A673 (cell line): ENCODE data around the gene SH3D21. TPM values are rescaled to one million over a fixed set of nuclear protein-coding genes. Genes with fewer than 3 reads are reported as not detected.

Experiments
- BruUV-seq: library from RNA; stranded (reverse); fragments of 400-500 nt; replicated peaks from 2 replicates; lab custom pipeline; 2021; lab: Mats Ljungman, UMichigan
- CTCF ChIA-PET: fragments of 300-600 bp; sonication (Branson Sonifier 250); formaldehyde crosslinking; loops from one replicate; lab custom pipeline; 2022; ENCODE audit warnings: antibody characterized with exemption; lab: Charles Lee
- POLR2A ChIA-PET: fragments of 300-600 bp; sonication (Branson Sonifier 250); formaldehyde crosslinking; loops from one replicate; lab custom pipeline; 2022; ENCODE audit warnings: antibody characterized with exemption; ENCODE audit not compliant: low non-redundant PET; lab: Charles Lee
- DNase-seq: peaks from one replicate; pipeline ENCODE4 v3.0.0-alpha.2; 2015; ENCODE audit warnings: low spot score
- H3K27ac ChIP-seq: fragments of 200-600 bp; sonication (generic); 2 replicates; pipeline ENCODE4 v1.5.1; 2016; ENCODE audit warnings: mixed run types, low read depth, mild to moderate bottlenecking, mixed read lengths, antibody characterized with exemption, low read length; ENCODE audit not compliant: poor library complexity, severe bottlenecking
- H3K27me3 ChIP-seq: fragments of 200-600 bp; sonication (generic); replicated peaks from 2 replicates; pipeline ENCODE4 v1.6.1; 2017; ENCODE audit warnings: mixed run types, low read depth, mild to moderate bottlenecking, mixed read lengths, antibody characterized with exemption, low read length; ENCODE audit not compliant: insufficient read depth, poor library complexity
- H3K36me3 ChIP-seq: fragments of 200-600 bp; sonication (generic); 2 replicates; pipeline ENCODE4 v1.6.1; 2016; ENCODE audit warnings: mixed run types, mild to moderate bottlenecking, mixed read lengths, antibody characterized with exemption, low read length; ENCODE audit not compliant: insufficient read depth, poor library complexity, severe bottlenecking
- H3K4me1 ChIP-seq: fragments of 200-600 bp; sonication (generic); 2 replicates; pipeline ENCODE4 v1.6.1; 2017; ENCODE audit warnings: mixed run types, mild to moderate bottlenecking, mixed read lengths, antibody characterized with exemption, low read length; ENCODE audit not compliant: insufficient read depth, poor library complexity, severe bottlenecking
- H3K4me3 ChIP-seq: fragments of 200-600 bp; sonication (generic); 2 replicates; pipeline ENCODE4 v1.5.1; 2016; ENCODE audit warnings: low read depth, mixed run types, mild to moderate bottlenecking, mixed read lengths, low read length; ENCODE audit not compliant: poor library complexity, severe bottlenecking
- H3K9me3 ChIP-seq: fragments of 200-600 bp; sonication (generic); 2 replicates; pipeline ENCODE4 v1.6.1; 2016; ENCODE audit warnings: mixed run types, low read depth, mild to moderate bottlenecking, mixed read lengths, antibody characterized with exemption, low read length; ENCODE audit not compliant: poor library complexity, severe bottlenecking
- EZH2 ChIP-seq: fragments of 200-600 bp; sonication (generic); IDR thresholded peaks from 2 replicates; pipeline ENCODE4 v1.6.1; 2017; ENCODE audit warnings: borderline replicate concordance, low read depth, mild to moderate bottlenecking, mixed read lengths, antibody characterized with exemption, low read length; ENCODE audit not compliant: poor library complexity, severe bottlenecking
- intact Hi-C: fragments of 100-400 bp; cut with micrococcal nuclease; formaldehyde crosslinking; loops from one replicate; pipeline ENCODE4 v1.10.0; 2022; ENCODE audit not compliant: unreplicated experiment
- total RNA-seq: library from RNA; stranded (reverse); gene quantifications from 2 replicates; pipeline ENCODE4 v1.2.3, GENCODE V29; 2021
- TF ChIP-seq, protein P1 (sequence below): fragments of 300-800, 200-600 bp; sonication (generic); conservative IDR thresholded peaks from 2 replicates; pipeline ENCODE4 v1.5.1; 2017; ENCODE audit warnings: low read depth, mild to moderate bottlenecking, antibody characterized with exemption, low read length, moderate library complexity, mixed read lengths

The SH3D21 gene
- total RNA-seq, 1 experiment from 2014 or later: 2.9 TPM

DNA sequence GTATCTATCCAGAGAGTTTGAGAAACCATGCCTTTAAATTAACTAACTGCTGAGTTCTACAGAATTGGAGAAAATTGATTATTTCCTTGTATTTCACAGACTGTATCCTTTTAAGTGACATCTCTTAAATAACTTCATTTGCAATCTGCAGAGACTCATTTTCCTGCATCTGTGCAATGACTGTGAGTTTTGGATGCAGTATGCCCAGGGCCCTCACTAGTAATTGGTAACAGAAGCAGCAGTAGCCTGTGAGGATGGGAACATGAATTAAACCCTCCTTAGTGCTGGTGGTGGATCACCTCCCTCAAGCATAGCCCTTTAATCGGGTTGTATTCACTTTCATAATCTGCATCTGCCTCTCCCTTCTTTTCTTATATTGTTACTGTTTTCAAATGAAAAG lies 21.7 kb upstream of the SH3D21 start:
- no peak overlapping the region for H3K4me3 ChIP-seq
- no peaks in the 10 kb centered on the region for H3K27me3 ChIP-seq
- CTCF ChIA-PET: no interaction called here
- BruUV-seq: no TSS peak
- no peak for DNase-seq
- intact Hi-C loops: loop anchor here (2.0 kb wide), 1 partner anchor 186 kb away; no protein-coding TSS in a partner anchor
- POLR2A ChIA-PET: no interaction called here
- peaks cover 67% of the 10 kb centered on the region for H3K36me3 ChIP-seq
- TF ChIP-seq, protein P1, sequence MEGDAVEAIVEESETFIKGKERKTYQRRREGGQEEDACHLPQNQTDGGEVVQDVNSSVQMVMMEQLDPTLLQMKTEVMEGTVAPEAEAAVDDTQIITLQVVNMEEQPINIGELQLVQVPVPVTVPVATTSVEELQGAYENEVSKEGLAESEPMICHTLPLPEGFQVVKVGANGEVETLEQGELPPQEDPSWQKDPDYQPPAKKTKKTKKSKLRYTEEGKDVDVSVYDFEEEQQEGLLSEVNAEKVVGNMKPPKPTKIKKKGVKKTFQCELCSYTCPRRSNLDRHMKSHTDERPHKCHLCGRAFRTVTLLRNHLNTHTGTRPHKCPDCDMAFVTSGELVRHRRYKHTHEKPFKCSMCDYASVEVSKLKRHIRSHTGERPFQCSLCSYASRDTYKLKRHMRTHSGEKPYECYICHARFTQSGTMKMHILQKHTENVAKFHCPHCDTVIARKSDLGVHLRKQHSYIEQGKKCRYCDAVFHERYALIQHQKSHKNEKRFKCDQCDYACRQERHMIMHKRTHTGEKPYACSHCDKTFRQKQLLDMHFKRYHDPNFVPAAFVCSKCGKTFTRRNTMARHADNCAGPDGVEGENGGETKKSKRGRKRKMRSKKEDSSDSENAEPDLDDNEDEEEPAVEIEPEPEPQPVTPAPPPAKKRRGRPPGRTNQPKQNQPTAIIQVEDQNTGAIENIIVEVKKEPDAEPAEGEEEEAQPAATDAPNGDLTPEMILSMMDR: no peak
- no peak for TF ChIP-seq EZH2
- H3K4me1 ChIP-seq: peaks cover 21% of the 10 kb centered on the region
- peak overlapping the region; percentile 13 for H3K27ac ChIP-seq
- H3K9me3 ChIP-seq: no peaks in the 10 kb centered on the region

DNA sequence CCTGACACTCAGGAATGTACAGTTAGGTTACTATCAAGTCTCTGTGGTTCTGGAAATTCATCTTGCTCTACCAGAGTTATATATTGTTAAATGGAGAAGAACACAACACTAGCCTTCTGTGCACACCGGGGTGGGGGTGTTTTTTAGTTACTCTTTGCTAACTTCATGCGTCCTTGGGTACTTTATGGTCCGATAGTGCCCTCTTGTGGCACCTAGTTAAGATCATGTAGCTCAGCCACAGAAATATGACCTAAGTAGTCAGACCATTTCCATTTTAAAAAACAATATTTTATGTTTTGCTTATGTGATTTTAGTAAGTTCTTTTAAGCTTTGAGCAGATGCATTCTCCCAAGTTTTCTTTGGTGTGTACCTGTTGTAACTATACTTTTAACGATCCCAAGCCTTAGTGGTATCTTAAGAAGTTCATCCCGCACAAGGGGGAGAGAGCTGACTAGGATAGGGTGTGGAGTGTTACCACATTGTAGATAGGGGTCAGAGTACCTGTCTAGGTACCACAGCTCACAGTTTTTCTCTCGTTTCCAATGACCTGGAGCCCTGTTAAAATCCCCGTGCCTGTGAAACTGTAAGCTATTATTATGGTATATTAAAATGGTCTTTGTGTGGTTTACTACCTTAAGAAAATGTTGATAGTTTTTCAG lies 20.6 kb upstream of the SH3D21 start:
- intact Hi-C loops: loop anchor here (1.0 to 2.0 kb wide), 2 partner anchors 136 to 187 kb away; partner anchors contain the start of gene TRAPPC3
- ChIA-PET CTCF (interaction anchor here (0.6 to 1.4 kb wide), 8 partner anchors 15 to 189 kb away, joined by 3 to 16 read pairs (median 3); partner anchors contain the start of genes MAP7D1 and TRAPPC3), POLR2A (no interaction called here)
- Histone ChIP-seq H3K27ac (no peak overlapping the region), H3K36me3 (peaks cover 76% of the 10 kb centered on the region), H3K4me3 (no peak overlapping the region), H3K4me1 (peaks cover 21% of the 10 kb centered on the region), H3K27me3 (no peaks in the 10 kb centered on the region), H3K9me3 (no peaks in the 10 kb centered on the region)
- BruUV-seq: no TSS peak
- TF ChIP-seq, protein P1: peak; percentile 82
- TF ChIP-seq EZH2: no peak
- DNase-seq: peak; percentile 85

DNA sequence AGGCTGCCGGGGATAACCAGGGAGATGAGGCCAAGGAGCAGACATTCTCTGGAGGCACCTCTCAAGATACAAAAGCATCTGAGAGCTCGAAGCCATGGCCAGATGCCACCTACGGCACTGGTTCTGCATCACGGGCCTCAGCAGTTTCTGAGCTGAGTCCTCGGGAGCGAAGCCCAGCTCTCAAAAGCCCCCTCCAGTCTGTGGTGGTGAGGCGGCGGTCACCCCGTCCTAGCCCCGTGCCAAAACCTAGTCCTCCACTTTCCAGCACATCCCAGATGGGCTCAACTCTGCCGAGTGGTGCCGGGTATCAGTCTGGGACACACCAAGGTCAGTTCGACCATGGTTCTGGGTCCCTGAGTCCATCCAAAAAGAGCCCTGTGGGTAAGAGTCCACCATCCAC lies 19.4 kb upstream of the SH3D21 start:
- ChIA-PET POLR2A (no interaction called here), CTCF (no interaction called here)
- Histone ChIP-seq H3K36me3 (peaks cover 88% of the 10 kb centered on the region), H3K27me3 (no peaks in the 10 kb centered on the region), H3K27ac (no peak overlapping the region), H3K4me1 (peaks cover 21% of the 10 kb centered on the region), H3K9me3 (no peaks in the 10 kb centered on the region), H3K4me3 (no peak overlapping the region)
- no TSS peak for BruUV-seq
- DNase-seq: no peak
- intact Hi-C loops: no loop called here
- TF ChIP-seq EZH2: no peak
- TF ChIP-seq, protein P1: no peak
